ENCODE results near the gene TCFL5.

DNA sequence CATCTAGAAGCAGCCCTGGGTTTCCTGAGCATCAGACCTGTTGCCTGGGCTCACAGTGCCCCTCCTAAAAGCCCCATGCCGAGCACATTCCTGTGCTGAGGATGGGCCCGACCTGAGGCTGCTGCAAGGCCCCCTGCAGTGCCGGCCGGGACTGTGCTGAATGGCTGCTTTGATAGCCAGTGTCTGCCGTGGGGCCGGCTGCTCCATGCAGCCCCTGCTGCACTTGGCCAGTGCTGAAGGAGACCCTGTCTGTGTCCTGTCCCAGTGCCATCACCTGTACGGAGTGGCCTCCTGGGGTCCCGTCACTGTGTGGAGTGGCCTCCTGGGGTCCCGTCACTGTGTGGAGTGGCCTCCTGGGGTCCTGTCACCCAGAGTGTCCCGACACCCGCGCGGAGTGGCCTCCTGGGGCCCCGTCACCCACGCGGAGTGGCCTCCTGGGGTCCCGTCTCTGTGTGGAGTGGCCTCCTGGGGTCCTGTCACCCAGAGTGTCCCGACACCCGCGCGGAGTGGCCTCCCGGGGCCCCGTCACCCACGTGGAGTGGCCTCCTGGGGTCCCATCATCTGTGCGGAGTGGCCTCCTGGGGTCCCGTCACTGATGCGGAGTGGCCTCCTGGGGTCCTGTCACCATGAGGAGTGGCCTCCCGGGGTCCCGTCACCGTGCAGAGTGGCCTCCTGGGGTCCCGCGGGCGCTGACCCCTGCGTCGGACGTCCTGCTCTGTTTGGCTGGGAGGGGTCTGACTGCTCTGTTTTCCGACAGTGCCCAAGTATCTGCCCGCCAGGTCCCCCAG is 37.7 kb downstream of the TCFL5 start:
- TF ChIP-seq, protein P1, sequence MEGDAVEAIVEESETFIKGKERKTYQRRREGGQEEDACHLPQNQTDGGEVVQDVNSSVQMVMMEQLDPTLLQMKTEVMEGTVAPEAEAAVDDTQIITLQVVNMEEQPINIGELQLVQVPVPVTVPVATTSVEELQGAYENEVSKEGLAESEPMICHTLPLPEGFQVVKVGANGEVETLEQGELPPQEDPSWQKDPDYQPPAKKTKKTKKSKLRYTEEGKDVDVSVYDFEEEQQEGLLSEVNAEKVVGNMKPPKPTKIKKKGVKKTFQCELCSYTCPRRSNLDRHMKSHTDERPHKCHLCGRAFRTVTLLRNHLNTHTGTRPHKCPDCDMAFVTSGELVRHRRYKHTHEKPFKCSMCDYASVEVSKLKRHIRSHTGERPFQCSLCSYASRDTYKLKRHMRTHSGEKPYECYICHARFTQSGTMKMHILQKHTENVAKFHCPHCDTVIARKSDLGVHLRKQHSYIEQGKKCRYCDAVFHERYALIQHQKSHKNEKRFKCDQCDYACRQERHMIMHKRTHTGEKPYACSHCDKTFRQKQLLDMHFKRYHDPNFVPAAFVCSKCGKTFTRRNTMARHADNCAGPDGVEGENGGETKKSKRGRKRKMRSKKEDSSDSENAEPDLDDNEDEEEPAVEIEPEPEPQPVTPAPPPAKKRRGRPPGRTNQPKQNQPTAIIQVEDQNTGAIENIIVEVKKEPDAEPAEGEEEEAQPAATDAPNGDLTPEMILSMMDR (IDR thresholded peaks at IDR 0.05; ENCODE audit: insufficient read depth, low read length, poor library complexity, severe bottlenecking): no peak
- TF ChIP-seq EZH2phosphoT487 (conservative IDR thresholded peaks at IDR 0.05; ENCODE audit: low read length): no peak

Measured in SU-DHL-6 (cell line).